NB4 (cell line): Measurements from ENCODE around the gene C2CD3.

Experiments used
- DNase-seq: peaks from one replicate; pipeline ENCODE4 v3.0.0; 2010; ENCODE audit warnings: low read depth
- H3K4me3 ChIP-seq: one replicate; pipeline ENCODE4 v1.5.1; 2011; ENCODE audit warnings: mild to moderate bottlenecking, low read depth, low read length, moderate library complexity
- MYC ChIP-seq: IDR thresholded peaks from 2 replicates; pipeline ENCODE4 v1.6.1; 2011; ENCODE audit warnings: low read depth, low read length
- POLR2A ChIP-seq: IDR thresholded peaks from 2 replicates; pipeline ENCODE4 v1.6.1; 2011; ENCODE audit warnings: mild to moderate bottlenecking; ENCODE audit not compliant: insufficient read length; ENCODE audit errors: extremely low read depth
- TF ChIP-seq, protein P1 (sequence below): IDR thresholded peaks from one replicate; pipeline ENCODE4 v1.5.1; 2012; ENCODE audit warnings: low read depth, low read length
- TF ChIP-seq, protein P2 (sequence below): IDR thresholded peaks from 2 replicates; pipeline ENCODE4 v1.6.1; 2011; ENCODE audit warnings: low read depth, low read length

Gene C2CD3

DNA sequence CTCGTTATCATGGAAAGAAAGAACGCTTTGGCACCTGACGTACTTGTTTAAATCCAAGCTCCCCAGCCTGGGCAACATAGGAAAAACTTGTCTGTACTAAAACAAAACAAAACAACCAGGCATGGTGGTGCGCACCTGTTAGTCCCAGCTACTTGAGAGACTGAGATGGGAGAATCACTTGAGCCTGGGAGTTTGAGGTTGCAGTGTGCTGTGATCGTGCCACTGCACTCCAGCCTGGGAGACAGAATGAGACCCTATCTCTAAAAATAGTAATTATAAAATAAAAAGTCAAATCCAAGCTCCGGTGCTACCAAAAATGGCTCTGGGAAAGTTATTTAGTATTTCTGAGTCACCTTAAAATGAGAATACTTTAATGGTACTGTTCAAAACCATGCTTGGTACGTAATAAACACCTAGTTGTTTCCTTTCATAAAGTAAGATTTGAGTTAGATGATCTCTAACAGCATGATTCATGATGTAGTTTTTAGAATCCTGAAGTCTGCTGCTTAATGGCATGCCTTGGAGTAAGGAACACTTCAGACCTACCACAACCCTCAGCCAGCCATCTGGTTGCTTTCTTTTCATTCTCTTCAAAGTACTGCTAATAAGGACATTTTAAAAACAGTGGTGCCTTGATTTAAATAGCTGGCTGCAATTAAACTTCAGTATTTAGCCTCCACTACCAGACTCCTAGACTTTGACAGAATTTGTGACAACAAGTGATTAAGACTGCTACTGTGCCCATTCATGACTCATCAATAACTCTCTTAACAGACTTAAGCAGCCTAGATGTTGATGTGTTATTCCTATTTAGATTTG is 8.6 kb upstream of the C2CD3 start:
- no peak for DNase-seq
- TF ChIP-seq POLR2A = no peak
- TF ChIP-seq, protein P1, sequence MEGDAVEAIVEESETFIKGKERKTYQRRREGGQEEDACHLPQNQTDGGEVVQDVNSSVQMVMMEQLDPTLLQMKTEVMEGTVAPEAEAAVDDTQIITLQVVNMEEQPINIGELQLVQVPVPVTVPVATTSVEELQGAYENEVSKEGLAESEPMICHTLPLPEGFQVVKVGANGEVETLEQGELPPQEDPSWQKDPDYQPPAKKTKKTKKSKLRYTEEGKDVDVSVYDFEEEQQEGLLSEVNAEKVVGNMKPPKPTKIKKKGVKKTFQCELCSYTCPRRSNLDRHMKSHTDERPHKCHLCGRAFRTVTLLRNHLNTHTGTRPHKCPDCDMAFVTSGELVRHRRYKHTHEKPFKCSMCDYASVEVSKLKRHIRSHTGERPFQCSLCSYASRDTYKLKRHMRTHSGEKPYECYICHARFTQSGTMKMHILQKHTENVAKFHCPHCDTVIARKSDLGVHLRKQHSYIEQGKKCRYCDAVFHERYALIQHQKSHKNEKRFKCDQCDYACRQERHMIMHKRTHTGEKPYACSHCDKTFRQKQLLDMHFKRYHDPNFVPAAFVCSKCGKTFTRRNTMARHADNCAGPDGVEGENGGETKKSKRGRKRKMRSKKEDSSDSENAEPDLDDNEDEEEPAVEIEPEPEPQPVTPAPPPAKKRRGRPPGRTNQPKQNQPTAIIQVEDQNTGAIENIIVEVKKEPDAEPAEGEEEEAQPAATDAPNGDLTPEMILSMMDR = no peak
- no peak for TF ChIP-seq MYC
- TF ChIP-seq, protein P2, sequence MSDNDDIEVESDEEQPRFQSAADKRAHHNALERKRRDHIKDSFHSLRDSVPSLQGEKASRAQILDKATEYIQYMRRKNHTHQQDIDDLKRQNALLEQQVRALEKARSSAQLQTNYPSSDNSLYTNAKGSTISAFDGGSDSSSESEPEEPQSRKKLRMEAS = no peak
- H3K4me3 ChIP-seq = no peak overlapping the region

DNA sequence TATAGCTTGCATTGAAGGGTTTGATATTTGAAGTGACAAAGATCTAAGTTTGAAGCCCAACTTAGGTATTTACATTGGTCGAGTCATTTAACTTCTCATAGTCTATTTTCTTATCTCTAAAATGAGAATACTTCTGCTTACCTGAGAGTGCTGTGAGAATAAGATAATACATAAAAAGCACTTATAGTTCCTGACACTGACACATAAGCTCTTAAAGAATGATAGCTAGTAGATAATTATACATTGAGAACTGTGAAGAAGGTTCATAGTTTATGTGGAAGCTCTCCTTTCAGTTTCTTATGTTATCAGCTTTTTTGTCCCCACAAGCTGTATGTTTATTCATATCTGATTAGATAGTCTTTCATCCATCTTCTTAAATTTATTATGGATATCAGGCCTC is 5.1 kb upstream of the C2CD3 start:
- TF ChIP-seq MYC (no peak), POLR2A (no peak)
- TF ChIP-seq, protein P1 = no peak
- TF ChIP-seq, protein P2 = no peak
- DNase-seq = no peak
- no peak overlapping the region for H3K4me3 ChIP-seq

DNA sequence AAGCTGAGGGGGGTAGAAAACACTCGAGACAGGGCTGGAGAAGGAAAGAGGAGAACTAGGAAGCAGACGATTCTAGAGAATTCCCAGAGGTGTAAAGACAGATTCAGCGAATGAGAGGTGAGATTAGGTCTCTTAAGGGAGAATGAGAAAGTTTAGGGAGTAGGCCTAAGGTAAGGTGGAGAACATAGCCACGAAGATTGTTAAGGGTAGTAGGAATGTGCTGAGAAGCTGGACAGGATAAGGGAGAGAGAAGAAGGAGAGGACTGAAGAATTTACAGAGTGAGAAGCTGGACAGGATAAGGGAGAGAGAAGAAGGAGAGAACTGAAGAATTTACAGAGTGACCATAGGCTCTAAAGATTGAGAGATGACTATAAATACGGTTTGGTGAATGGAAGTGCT is 1.2 kb upstream of the C2CD3 start:
- DNase-seq = peak; percentile 16
- TF ChIP-seq, protein P2 = no peak
- no peak for TF ChIP-seq POLR2A
- TF ChIP-seq, protein P1 = no peak
- no peak for TF ChIP-seq MYC
- peak overlapping the region; percentile 87 for H3K4me3 ChIP-seq

DNA sequence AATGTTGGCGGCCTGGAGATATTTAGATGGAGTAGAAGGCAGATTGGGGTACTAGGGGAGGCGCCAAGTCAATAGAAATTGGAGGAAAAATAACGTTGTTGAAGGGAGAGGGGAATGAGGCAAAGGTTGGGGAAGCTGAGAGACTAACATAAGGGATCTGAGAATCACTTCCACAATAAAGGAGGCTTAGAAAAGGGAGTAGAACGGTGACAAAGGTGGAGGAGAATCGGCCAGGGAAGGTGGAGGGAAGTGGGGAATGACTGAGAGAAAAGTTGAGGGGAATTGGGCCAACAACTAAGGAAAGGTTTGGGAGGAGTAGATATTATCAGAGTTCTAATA is 797 bp upstream of the C2CD3 start:
- peak overlapping the region; percentile 87 for H3K4me3 ChIP-seq
- DNase-seq = no peak
- TF ChIP-seq, protein P2 = no peak
- TF ChIP-seq, protein P1 = no peak
- TF ChIP-seq POLR2A (no peak), MYC (no peak)

DNA sequence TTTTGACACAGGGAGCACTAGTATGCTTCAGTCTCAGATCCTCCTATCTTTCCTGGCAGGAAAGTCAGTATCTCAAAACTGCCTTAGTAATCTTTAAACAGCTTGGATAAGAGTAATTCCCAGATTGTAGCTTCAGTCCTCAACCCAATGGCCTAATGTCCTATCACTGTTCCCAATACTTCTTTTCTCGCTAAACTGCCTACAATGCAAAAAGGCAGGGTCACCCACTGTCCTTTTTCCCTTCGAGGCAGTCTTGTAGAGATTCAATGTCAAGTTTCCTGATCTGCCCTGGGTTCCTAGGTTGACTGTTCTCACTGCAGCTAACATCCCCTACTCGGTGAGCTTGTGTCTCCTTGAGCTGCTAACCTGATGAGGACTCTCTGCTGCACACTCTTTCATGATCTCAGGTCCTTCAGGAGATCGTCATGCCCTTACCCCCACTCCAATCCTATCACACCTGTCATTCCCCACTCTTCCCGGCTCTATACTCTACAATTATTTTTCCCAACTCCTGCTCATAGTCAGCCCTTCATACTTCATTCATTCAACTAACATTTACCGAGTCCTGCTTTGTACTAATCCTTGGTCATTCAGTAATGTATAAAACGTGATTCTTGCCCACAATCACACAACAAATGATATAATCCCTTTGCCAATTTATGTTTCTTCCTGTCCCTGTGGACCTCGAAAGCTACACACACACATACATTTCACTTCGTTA is 904 bp downstream of the C2CD3 start:
- peak; percentile 31 for DNase-seq
- peak overlapping the region; percentile 85 for H3K4me3 ChIP-seq
- TF ChIP-seq, protein P2 = no peak
- no peak for TF ChIP-seq POLR2A
- TF ChIP-seq MYC = no peak
- TF ChIP-seq, protein P1 = no peak
